Keratinocyte (primary cell): ENCODE measurements around the gene JAZF1. TPM values are rescaled to one million over a fixed set of nuclear protein-coding genes. Genes with fewer than 3 reads are reported as not detected.

ENCODE experiments used
- DNase-seq: peaks from one replicate; pipeline ENCODE4 v3.0.0-alpha.2; 2011; ENCODE audit warnings: low read depth, missing footprints, low spot score
- FAIRE-seq: peaks from 2 replicates; lab custom pipeline; 2011; peaks lifted over from hg19 to GRCh38; lab: Jason Lieb, UNC
- H2AFZ ChIP-seq: 2 replicates; pipeline ENCODE4 v1.6.0; 2012; ENCODE audit warnings: low read length, control low read depth, inconsistent platforms; ENCODE audit not compliant: control insufficient read depth
- H3K27ac ChIP-seq: 2 replicates; pipeline ENCODE4 v1.5.1; 2011; ENCODE audit warnings: low read length; ENCODE audit not compliant: control insufficient read depth, insufficient read depth
- H3K27me3 ChIP-seq: 3 replicates; pipeline ENCODE4 v1.6.0; 2011; ENCODE audit warnings: low read length; ENCODE audit not compliant: control insufficient read depth, insufficient read depth; ENCODE audit errors: extremely low read depth
- H3K36me3 ChIP-seq, 2 experiments: 2 replicates in 1 of 2; 3 replicates in 1 of 2; pipeline ENCODE4 v1.5.1; 2011; ENCODE audit warnings: low read length in 2 of 2, mild to moderate bottlenecking in 1 of 2; ENCODE audit not compliant: control insufficient read depth in 2 of 2, insufficient read depth in 2 of 2; ENCODE audit errors: extremely low read depth in 1 of 2
- H3K4me1 ChIP-seq: 3 replicates; pipeline ENCODE4 v1.5.1; 2011; ENCODE audit warnings: low read length; ENCODE audit not compliant: control insufficient read depth, insufficient read depth; ENCODE audit errors: extremely low read depth
- H3K4me2 ChIP-seq: 3 replicates; pipeline ENCODE4 v1.6.0; 2011; ENCODE audit warnings: low read depth, low read length; ENCODE audit not compliant: control insufficient read depth, insufficient read depth; ENCODE audit errors: extremely low read depth
- H3K4me3 ChIP-seq, 3 experiments: fragments of 200-600 bp in 1 of 3; sonication (generic) in 1 of 3; 2 replicates in 2 of 3; 3 replicates in 1 of 3; pipeline ENCODE4 v1.5.1; 2011 to 2016; ENCODE audit warnings: low read length in 3 of 3, mild to moderate bottlenecking in 3 of 3, control low read depth in 2 of 3, inconsistent platforms in 1 of 3, low read depth in 1 of 3, mixed read lengths in 1 of 3, mixed run types in 1 of 3, moderate library complexity in 1 of 3; ENCODE audit not compliant: control insufficient read depth in 2 of 3, insufficient read depth in 2 of 3; ENCODE audit errors: extremely low read depth in 1 of 3
- H3K79me2 ChIP-seq: 2 replicates; pipeline ENCODE4 v1.6.0; 2012; ENCODE audit warnings: low read length; ENCODE audit not compliant: control insufficient read depth, insufficient read depth
- H3K9ac ChIP-seq: 3 replicates; pipeline ENCODE4 v1.6.0; 2011; ENCODE audit warnings: low read length; ENCODE audit not compliant: control insufficient read depth, insufficient read depth; ENCODE audit errors: extremely low read depth
- H3K9me1 ChIP-seq: 3 replicates; pipeline ENCODE4 v1.6.0; 2011; ENCODE audit warnings: low read length; ENCODE audit not compliant: control insufficient read depth, insufficient read depth; ENCODE audit errors: extremely low read depth
- H3K9me3 ChIP-seq: 2 replicates; pipeline ENCODE4 v1.5.1; 2012; ENCODE audit warnings: low read depth, low read length; ENCODE audit not compliant: control insufficient read depth
- H4K20me1 ChIP-seq: 3 replicates; pipeline ENCODE4 v1.6.0; 2011; ENCODE audit warnings: low read length; ENCODE audit not compliant: control insufficient read depth, insufficient read depth; ENCODE audit errors: extremely low read depth
- EZH2 ChIP-seq: IDR thresholded peaks from one replicate; pipeline ENCODE4 v1.6.1; 2012; ENCODE audit warnings: inconsistent platforms, mild to moderate bottlenecking, low read length, moderate library complexity
- dilution Hi-C: fragments of 300-500 bp; cut with MboI; formaldehyde crosslinking; loops from one replicate; pipeline ENCODE4 v1.7.0; 2020; ENCODE audit warnings: low sequenced_read_pairs; ENCODE audit not compliant: extremely low pct_ligation_motif_present
- polyA plus RNA-seq, 5 experiments: library from polyadenylated mRNA; depleted of rRNA in 3 of 5; stranded (reverse) in 3 of 5; stranded (forward) in 1 of 5; unstranded in 1 of 5; fragments of >200 nt; gene quantifications; 1 replicate in 1 of 5; 2 replicates in 3 of 5; 3 replicates in 1 of 5; pipeline versions ENCODE4 v1.2.1 to v1.2.3, GENCODE V29; 2011 to 2012; ENCODE audit warnings: missing spikeins in 2 of 5, low read depth in 1 of 5, low replicate concordance in 1 of 5
- TF ChIP-seq, protein P1 (sequence below), 3 experiments: IDR thresholded peaks in 1 of 3; conservative IDR thresholded peaks in 1 of 3; optimal IDR thresholded peaks in 1 of 3; 2 replicates in 2 of 3; 3 replicates in 1 of 3; pipeline versions ENCODE3 to v1.5.1; 2011; ENCODE audit warnings: low read length in 3 of 3, mild to moderate bottlenecking in 3 of 3, moderate library complexity in 2 of 3, control low read depth in 1 of 3, inconsistent platforms in 1 of 3; ENCODE audit not compliant: insufficient read depth in 2 of 3; ENCODE audit errors: extremely low read depth in 1 of 3

The JAZF1 gene
- polyA plus RNA-seq, 1 donor (not counting 4 experiments of a cell fraction or from before 2014, with no cell fraction given) = 2.5 TPM

DNA sequence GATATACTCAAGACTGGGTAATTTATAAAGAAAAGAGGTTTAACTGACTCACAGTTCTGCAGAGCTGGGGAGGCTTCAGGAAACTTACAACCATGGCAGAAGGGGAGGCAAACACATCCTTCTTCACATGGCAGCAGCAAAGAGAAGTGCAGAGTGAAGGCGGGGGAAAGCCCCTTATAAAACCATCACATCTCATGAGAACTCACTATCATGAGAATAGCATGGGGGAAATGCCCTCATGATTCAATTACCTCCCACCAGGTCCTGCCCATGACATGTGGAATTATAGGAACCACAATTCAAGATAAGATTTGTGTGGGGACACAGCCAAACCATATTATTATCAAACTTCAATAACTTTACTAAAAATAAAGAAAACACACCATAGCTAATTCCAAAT, 30.4 kb upstream of the JAZF1 start:
- Histone ChIP-seq H3K27me3 (no peaks in the 10 kb centered on the region), H2AFZ (no peak overlapping the region), H3K27ac (no peak overlapping the region), H3K9me3 (no peaks in the 10 kb centered on the region), H3K9ac (no peak overlapping the region), H3K4me2 (no peak overlapping the region), H3K4me3 (no peak overlapping the region), H3K9me1 (no peaks in the 10 kb centered on the region), H4K20me1 (no peaks in the 10 kb centered on the region), H3K4me1 (peaks cover 8% of the 10 kb centered on the region), H3K79me2 (no peaks in the 10 kb centered on the region), H3K36me3 (no peaks in the 10 kb centered on the region)
- no peak for TF ChIP-seq EZH2
- TF ChIP-seq, protein P1, sequence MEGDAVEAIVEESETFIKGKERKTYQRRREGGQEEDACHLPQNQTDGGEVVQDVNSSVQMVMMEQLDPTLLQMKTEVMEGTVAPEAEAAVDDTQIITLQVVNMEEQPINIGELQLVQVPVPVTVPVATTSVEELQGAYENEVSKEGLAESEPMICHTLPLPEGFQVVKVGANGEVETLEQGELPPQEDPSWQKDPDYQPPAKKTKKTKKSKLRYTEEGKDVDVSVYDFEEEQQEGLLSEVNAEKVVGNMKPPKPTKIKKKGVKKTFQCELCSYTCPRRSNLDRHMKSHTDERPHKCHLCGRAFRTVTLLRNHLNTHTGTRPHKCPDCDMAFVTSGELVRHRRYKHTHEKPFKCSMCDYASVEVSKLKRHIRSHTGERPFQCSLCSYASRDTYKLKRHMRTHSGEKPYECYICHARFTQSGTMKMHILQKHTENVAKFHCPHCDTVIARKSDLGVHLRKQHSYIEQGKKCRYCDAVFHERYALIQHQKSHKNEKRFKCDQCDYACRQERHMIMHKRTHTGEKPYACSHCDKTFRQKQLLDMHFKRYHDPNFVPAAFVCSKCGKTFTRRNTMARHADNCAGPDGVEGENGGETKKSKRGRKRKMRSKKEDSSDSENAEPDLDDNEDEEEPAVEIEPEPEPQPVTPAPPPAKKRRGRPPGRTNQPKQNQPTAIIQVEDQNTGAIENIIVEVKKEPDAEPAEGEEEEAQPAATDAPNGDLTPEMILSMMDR (optimal IDR thresholded peaks at IDR 0.05 in 1 of 3, IDR thresholded peaks at IDR 0.05 in 1 of 3, conservative IDR thresholded peaks at IDR 0.05 in 1 of 3; ENCODE audit: extremely low read depth in 1 of 3, insufficient read depth in 2 of 3, low read length in 3 of 3) = no peak
- FAIRE-seq (no peak), DNase-seq (no peak)
- dilution Hi-C loops = no loop called here

DNA sequence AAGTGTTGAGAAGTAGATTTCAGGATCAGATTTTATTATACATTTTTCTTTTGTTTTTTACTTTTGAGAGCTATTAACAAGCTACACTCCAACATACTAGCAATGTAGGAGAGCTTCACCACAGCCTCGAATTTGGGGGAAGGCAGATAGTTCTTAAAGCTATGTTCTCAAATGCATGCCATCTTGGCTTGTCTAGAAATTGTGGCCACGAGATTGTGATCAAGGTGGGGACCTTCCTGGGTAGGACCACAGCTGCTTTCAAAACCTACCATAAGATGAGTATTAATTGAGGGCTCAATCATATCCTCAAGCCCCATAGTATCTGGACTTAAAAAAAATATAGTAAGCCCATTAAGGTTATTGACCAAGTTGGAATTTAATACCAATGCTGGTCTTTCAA, 27.9 kb upstream of the JAZF1 start:
- Histone ChIP-seq H3K9me3 (no peaks in the 10 kb centered on the region), H3K27me3 (no peaks in the 10 kb centered on the region), H3K4me1 (peaks cover 8% of the 10 kb centered on the region), H3K27ac (no peak overlapping the region), H4K20me1 (no peaks in the 10 kb centered on the region), H3K4me3 (no peak overlapping the region), H3K36me3 (no peaks in the 10 kb centered on the region), H3K9ac (no peak overlapping the region), H3K4me2 (no peak overlapping the region), H3K9me1 (no peaks in the 10 kb centered on the region), H2AFZ (no peak overlapping the region), H3K79me2 (no peaks in the 10 kb centered on the region)
- TF ChIP-seq, protein P1 (optimal IDR thresholded peaks at IDR 0.05 in 1 of 3, IDR thresholded peaks at IDR 0.05 in 1 of 3, conservative IDR thresholded peaks at IDR 0.05 in 1 of 3; ENCODE audit: extremely low read depth in 1 of 3, insufficient read depth in 2 of 3, low read length in 3 of 3) = no peak
- TF ChIP-seq EZH2 = no peak
- FAIRE-seq (no peak), DNase-seq (no peak)
- dilution Hi-C loops = no loop called here
